Bone marrow (tissue), 2 donors: Measurements from ENCODE around the gene CELF2.
A peak's percentile ranks its signal among the peaks of the same experiment; 100 is the strongest.
"Not testable (repeated sequence)": the region's sequence is repeated elsewhere in the genome, so short reads cannot be mapped to it uniquely, and the experiment has no call there.

ENCODE experiments used
- DNase-seq, 2 donors: peaks; one replicate each; lab custom pipeline; 2025; lab: John Stamatoyannopoulos, UW

Gene CELF2

GRCh38 chr10:11175823-11176243 is 158.2 kb downstream of the CELF2 start:
- DNase-seq, result no peak

GRCh38 chr10:11176746-11177145 is 159.1 kb downstream of the CELF2 start:
- DNase-seq, result peak in 1 of 2 donors; percentile 11

- DNase-seq, result no peak
These were observed 159.7 kb downstream of the CELF2 start for GRCh38 chr10:11177381-11177780.

- DNase-seq, result no peak
These were observed 160.3 kb downstream of the CELF2 start for GRCh38 chr10:11177926-11178471.

- peak in 1 of 2 donors; percentile 95 for DNase-seq
These were observed 161.2 kb downstream of the CELF2 start for GRCh38 chr10:11178606-11179515.

- DNase-seq, result no peak
These were observed 161.9 kb downstream of the CELF2 start for GRCh38 chr10:11179516-11180105.

- DNase-seq, result peak; percentile 22 to 97
These were observed 162.6 kb downstream of the CELF2 start for GRCh38 chr10:11180228-11180627.

- no peak for DNase-seq
These were observed 164.3 kb downstream of the CELF2 start for GRCh38 chr10:11181978-11182377.

GRCh38 chr10:11183015-11183414 is 165.3 kb downstream of the CELF2 start:
- no peak for DNase-seq

- DNase-seq, result no peak
These were observed 166.4 kb downstream of the CELF2 start for GRCh38 chr10:11184093-11184492.

- DNase-seq, result not testable (repeated sequence)
These were observed 167.5 kb downstream of the CELF2 start for GRCh38 chr10:11185128-11185665.

GRCh38 chr10:11186374-11186773 is 168.7 kb downstream of the CELF2 start:
- no peak for DNase-seq

- no peak for DNase-seq
These were observed 172.1 kb downstream of the CELF2 start for GRCh38 chr10:11189582-11190376.

- no peak for DNase-seq
These were observed 173.5 kb downstream of the CELF2 start for GRCh38 chr10:11191190-11191589.

GRCh38 chr10:11191678-11192077 is 174.0 kb downstream of the CELF2 start:
- no peak for DNase-seq

- no peak for DNase-seq
These were observed 174.8 kb downstream of the CELF2 start for GRCh38 chr10:11192304-11193000.

GRCh38 chr10:11193001-11193551 is 175.4 kb downstream of the CELF2 start:
- no peak for DNase-seq

GRCh38 chr10:11194859-11195586 is 177.4 kb downstream of the CELF2 start:
- no peak for DNase-seq

GRCh38 chr10:11195623-11196022 is 178.0 kb downstream of the CELF2 start:
- DNase-seq, result no peak

GRCh38 chr10:11197266-11197712 is 179.6 kb downstream of the CELF2 start:
- DNase-seq, result no peak
